Islet of Langerhans (tissue), 1 donor: ENCODE results near the gene PSMB9.

Experiments used
- FAIRE-seq: peaks from one replicate; lab custom pipeline; 2011; peaks lifted over from hg19 to GRCh38; lab: Jason Lieb, UNC

The PSMB9 gene

DNA sequence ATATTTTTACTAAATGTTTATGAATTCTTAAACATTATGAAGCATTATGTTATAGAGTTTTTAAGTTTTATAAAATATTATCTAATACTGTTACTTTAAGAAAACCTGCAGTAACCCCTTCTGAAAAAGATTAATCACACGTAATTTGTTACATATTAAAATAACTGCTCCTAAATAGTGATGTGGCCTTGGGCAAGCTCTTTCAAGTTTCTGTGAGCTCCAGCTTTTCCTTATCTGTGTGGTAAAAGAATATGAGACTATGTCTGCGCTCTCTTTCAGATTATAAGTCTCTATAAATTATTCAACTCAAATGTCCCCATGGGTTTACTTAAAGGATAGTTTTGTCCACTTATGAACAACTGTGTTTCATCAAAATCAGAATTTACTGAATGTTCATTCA is 54.9 kb downstream of the PSMB9 start:
- peak; percentile 17 for FAIRE-seq
